ENCODE measurements around the gene SLC43A2. TPM values are rescaled to one million over a fixed set of nuclear protein-coding genes. Genes with fewer than 3 reads are reported as not detected.
A peak's percentile ranks its signal among the peaks of the same experiment; 100 is the strongest.

Gene SLC43A2
- total and polyA plus RNA-seq, 10 of the 15 experiments (the other 5 are each of a cell fraction or from before 2014, with no cell fraction given): 0.03 to 14.0 (median 5.3) TPM

DNA sequence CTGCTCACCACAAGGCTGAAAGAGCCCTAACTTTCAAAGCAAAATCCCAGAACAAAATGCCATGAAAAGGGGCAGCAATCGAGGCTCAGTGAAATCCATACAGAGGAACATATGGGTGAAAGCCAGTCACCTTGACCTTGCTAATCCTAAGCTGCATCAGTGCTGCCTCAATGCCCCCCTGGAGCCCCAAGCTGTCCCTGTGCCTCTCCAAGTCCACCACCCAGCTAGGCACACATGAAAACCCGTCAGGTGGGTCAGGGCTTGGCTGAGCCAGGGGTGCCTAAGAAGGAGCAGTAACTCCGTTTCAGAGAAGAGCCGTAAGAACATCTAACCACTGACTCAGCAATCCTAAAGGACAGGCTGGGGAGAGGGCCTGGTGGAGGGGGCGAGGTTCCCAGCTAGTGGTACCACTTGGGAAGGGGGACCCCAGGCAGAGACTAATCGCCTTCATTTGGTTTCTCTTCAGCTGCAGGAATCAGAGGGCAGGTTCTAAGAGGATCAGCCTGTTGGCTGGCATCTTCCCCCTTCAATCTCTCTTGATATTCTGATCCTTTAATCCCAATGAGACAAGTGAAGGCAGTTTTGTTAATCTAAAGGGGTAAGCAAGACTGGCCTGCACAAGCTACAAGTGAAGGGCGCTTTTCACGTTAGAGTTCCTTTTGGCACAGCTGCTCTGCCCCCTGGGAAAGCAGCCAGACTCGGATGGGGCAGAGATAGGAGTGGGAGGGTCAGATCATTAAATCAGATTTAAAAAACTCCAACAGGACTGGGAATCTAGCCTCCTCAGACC lies 73.7 kb downstream of the SLC43A2 start:
- ChIA-PET CTCF (interaction anchor here (1.3 to 4.1 kb wide), 6 partner anchors 19 to 189 kb away, joined by 3 to 17 read pairs (median 10); no protein-coding TSS in a partner anchor), RAD21 (ENCODE audit: unreplicated experiment) (interaction anchor here (0.5 to 2.1 kb wide), 6 partner anchors 12 to 728 kb away, joined by 3 to 6 read pairs (median 4); partner anchors contain the start of genes INPP5K and RILP), POLR2A (interaction anchor here (1.3 kb wide), 1 partner anchor 158 kb away, joined by 4 read pairs; no protein-coding TSS in a partner anchor), SMC1A (ENCODE audit: uncharacterized antibody, unreplicated experiment) (interaction anchor here (1.0 to 1.5 kb wide), 4 partner anchors 22 to 164 kb away, joined by 3 to 4 read pairs (median 4); no protein-coding TSS in a partner anchor)
- H3K27ac ChIP-seq (ENCODE audit: control insufficient read depth, insufficient read depth): peak overlapping the region; percentile 69
- peak overlapping the region; percentile 85 for H3K4me2 ChIP-seq (ENCODE audit: control insufficient read depth, insufficient read depth)
- TF ChIP-seq BCL11A (IDR thresholded peaks at IDR 0.05; ENCODE audit: low read depth, low read length): no peak
- no peak for TF ChIP-seq TBL1XR1 (IDR thresholded peaks at IDR 0.05; ENCODE audit: low read depth, low read length)
- no peak for TF ChIP-seq RUNX3 (IDR thresholded peaks at IDR 0.05; ENCODE audit: low read length)
- TF ChIP-seq, protein P1, sequence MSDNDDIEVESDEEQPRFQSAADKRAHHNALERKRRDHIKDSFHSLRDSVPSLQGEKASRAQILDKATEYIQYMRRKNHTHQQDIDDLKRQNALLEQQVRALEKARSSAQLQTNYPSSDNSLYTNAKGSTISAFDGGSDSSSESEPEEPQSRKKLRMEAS (IDR thresholded peaks at IDR 0.05; ENCODE audit: low read depth, low read length): no peak
- TF ChIP-seq, protein P2, sequence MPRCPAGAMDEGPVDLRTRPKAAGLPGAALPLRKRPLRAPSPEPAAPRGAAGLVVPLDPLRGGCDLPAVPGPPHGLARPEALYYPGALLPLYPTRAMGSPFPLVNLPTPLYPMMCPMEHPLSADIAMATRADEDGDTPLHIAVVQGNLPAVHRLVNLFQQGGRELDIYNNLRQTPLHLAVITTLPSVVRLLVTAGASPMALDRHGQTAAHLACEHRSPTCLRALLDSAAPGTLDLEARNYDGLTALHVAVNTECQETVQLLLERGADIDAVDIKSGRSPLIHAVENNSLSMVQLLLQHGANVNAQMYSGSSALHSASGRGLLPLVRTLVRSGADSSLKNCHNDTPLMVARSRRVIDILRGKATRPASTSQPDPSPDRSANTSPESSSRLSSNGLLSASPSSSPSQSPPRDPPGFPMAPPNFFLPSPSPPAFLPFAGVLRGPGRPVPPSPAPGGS (IDR thresholded peaks at IDR 0.05; ENCODE audit: borderline replicate concordance, insufficient read depth, low read depth, low read length, poor library complexity, severe bottlenecking): no peak
- TF ChIP-seq JUNB (IDR thresholded peaks at IDR 0.05): no peak
- TF ChIP-seq SUPT20H (IDR thresholded peaks at IDR 0.05; ENCODE audit: borderline replicate concordance, control insufficient read depth, low read depth, low read length): no peak
- TF ChIP-seq, protein P3, sequence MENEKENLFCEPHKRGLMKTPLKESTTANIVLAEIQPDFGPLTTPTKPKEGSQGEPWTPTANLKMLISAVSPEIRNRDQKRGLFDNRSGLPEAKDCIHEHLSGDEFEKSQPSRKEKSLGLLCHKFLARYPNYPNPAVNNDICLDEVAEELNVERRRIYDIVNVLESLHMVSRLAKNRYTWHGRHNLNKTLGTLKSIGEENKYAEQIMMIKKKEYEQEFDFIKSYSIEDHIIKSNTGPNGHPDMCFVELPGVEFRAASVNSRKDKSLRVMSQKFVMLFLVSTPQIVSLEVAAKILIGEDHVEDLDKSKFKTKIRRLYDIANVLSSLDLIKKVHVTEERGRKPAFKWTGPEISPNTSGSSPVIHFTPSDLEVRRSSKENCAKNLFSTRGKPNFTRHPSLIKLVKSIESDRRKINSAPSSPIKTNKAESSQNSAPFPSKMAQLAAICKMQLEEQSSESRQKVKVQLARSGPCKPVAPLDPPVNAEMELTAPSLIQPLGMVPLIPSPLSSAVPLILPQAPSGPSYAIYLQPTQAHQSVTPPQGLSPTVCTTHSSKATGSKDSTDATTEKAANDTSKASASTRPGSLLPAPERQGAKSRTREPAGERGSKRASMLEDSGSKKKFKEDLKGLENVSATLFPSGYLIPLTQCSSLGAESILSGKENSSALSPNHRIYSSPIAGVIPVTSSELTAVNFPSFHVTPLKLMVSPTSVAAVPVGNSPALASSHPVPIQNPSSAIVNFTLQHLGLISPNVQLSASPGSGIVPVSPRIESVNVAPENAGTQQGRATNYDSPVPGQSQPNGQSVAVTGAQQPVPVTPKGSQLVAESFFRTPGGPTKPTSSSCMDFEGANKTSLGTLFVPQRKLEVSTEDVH (IDR thresholded peaks at IDR 0.05; ENCODE audit: low read depth, partially characterized antibody): no peak
- no peak for TF ChIP-seq NFXL1 (IDR thresholded peaks at IDR 0.05; ENCODE audit: borderline replicate concordance)
- no peak for TF ChIP-seq BMI1 (IDR thresholded peaks at IDR 0.05; ENCODE audit: borderline replicate concordance)
- H3K4me1 ChIP-seq (ENCODE audit: control insufficient read depth, insufficient read depth, low read length): peaks cover 38% of the 10 kb centered on the region
- no peak overlapping the region; the same call in 1 of the 2 replicates for H3K9ac ChIP-seq (ENCODE audit: control insufficient read depth, insufficient read depth, low read length)
- in situ Hi-C loops (cut with MboI) (no loop called here), intact Hi-C loops (cut with micrococcal nuclease; ENCODE audit: unreplicated experiment) (no loop called here)
- no peak for ATAC-seq
- peaks cover 1% of the 10 kb centered on the region; the same call in 1 of the 2 replicates for H4K20me1 ChIP-seq (ENCODE audit: control insufficient read depth, insufficient read depth)
- WGBS (ENCODE audit: insufficient coverage, insufficient replicate concordance, low lambda C conversion rate, missing lambda C conversion rate): 73% methylated on average over 9 of the region's 9 CpGs
- peaks cover 11 to 14% of the 10 kb centered on the region in 2 experiments for H3K36me3 ChIP-seq (ENCODE audit: control insufficient read depth in 2 of 2, insufficient read depth in 2 of 2, low read length in 1 of 2)
- H3K79me2 ChIP-seq (ENCODE audit: control insufficient read depth, insufficient read depth, low read length): peaks cover 34% of the 10 kb centered on the region
- H2AFZ ChIP-seq (ENCODE audit: control insufficient read depth, low read depth, low read length): no peak overlapping the region
- FAIRE-seq: no peak
- no peak overlapping the region for H3K4me3 ChIP-seq
- no peaks in the 10 kb centered on the region for H3K27me3 ChIP-seq (replicated peaks in 1 of 2; ENCODE audit: control insufficient read depth in 2 of 2, insufficient read depth in 2 of 2, low read length in 1 of 2)
- H3K9me3 ChIP-seq (replicated peaks; ENCODE audit: control insufficient read depth, insufficient read depth, low read length): no peaks in the 10 kb centered on the region
- no TSS peak for BruUV-seq (replicated peaks)
- no peak for DNase-seq (ENCODE audit: low read depth, low spot score)

Data from GM12878 (cell line).